Ishikawa (cell line): ENCODE results near the gene G6PC2.

Experiments
- CEBPB ChIP-seq: IDR thresholded peaks from 2 replicates; pipeline ENCODE4 v1.6.1; 2012
- CREB1 ChIP-seq: IDR thresholded peaks from 2 replicates; pipeline ENCODE4 v1.6.1; 2012; ENCODE audit warnings: low read depth
- EGR1 ChIP-seq: IDR thresholded peaks from 2 replicates; pipeline ENCODE4 v1.6.1; 2012
- EP300 ChIP-seq: IDR thresholded peaks from 2 replicates; pipeline ENCODE4 v1.6.1; 2012; ENCODE audit warnings: borderline replicate concordance
- FOXM1 ChIP-seq: IDR thresholded peaks from 2 replicates; pipeline ENCODE4 v1.6.1; 2012; ENCODE audit warnings: low read depth, borderline replicate concordance
- MAX ChIP-seq: IDR thresholded peaks from 2 replicates; pipeline ENCODE4 v1.6.1; 2012
- NFIC ChIP-seq: IDR thresholded peaks from 2 replicates; pipeline ENCODE4 v1.6.1; 2012
- RAD21 ChIP-seq: IDR thresholded peaks from 2 replicates; pipeline ENCODE4 v1.6.1; 2012; ENCODE audit warnings: low read depth
- REST ChIP-seq: IDR thresholded peaks from 2 replicates; pipeline ENCODE4 v1.6.1; 2012; ENCODE audit warnings: low read depth, mild to moderate bottlenecking
- TAF1 ChIP-seq: IDR thresholded peaks from 2 replicates; pipeline ENCODE4 v1.6.1; 2012; ENCODE audit warnings: low read depth, mild to moderate bottlenecking
- TCF12 ChIP-seq: IDR thresholded peaks from 2 replicates; pipeline ENCODE4 v1.6.1; 2012; ENCODE audit warnings: low read depth
- TEAD4 ChIP-seq: IDR thresholded peaks from 2 replicates; pipeline ENCODE4 v1.6.1; 2012
- USF1 ChIP-seq: IDR thresholded peaks from 2 replicates; pipeline ENCODE4 v1.6.1; 2012
- YY1 ChIP-seq: IDR thresholded peaks from 2 replicates; pipeline ENCODE4 v1.6.1; 2012; ENCODE audit warnings: low read depth
- ZBTB7A ChIP-seq: IDR thresholded peaks from 2 replicates; pipeline ENCODE4 v1.6.1; 2012; ENCODE audit warnings: low read depth

Gene G6PC2

GRCh38 chr2:168913495-168913894 is 12.4 kb downstream of the G6PC2 start:
- TF ChIP-seq NFIC = no peak
- TF ChIP-seq RAD21 = no peak
- TF ChIP-seq TCF12 = no peak

GRCh38 chr2:168915441-168916330 is 14.6 kb downstream of the G6PC2 start:
- no peak for TF ChIP-seq NFIC
- TF ChIP-seq TCF12 = no peak
- no peak for TF ChIP-seq FOXM1
- TF ChIP-seq MAX = no peak
- no peak for TF ChIP-seq ZBTB7A
- no peak for TF ChIP-seq REST
- TF ChIP-seq YY1 = no peak
- TF ChIP-seq EGR1 = no peak
- TF ChIP-seq CEBPB = no peak
- no peak for TF ChIP-seq TEAD4
- TF ChIP-seq TAF1 = no peak
- no peak for TF ChIP-seq EP300
- no peak for TF ChIP-seq RAD21
- no peak for TF ChIP-seq CREB1
- TF ChIP-seq USF1 = no peak

- TF ChIP-seq TCF12 (no peak), FOXM1 (no peak), YY1 (no peak), MAX (no peak), CEBPB (no peak), EGR1 (no peak), ZBTB7A (no peak), EP300 (no peak)
These were observed 15.2 kb downstream of the G6PC2 start for GRCh38 chr2:168916331-168916675.

GRCh38 chr2:168920504-168921157 is 19.5 kb downstream of the G6PC2 start:
- TF ChIP-seq USF1 = no peak
- peak; percentile 76 for TF ChIP-seq RAD21

- TF ChIP-seq USF1 = no peak
These were observed 25.7 kb downstream of the G6PC2 start for GRCh38 chr2:168926621-168927386.

GRCh38 chr2:168928113-168928831 is 27.2 kb downstream of the G6PC2 start:
- TF ChIP-seq ZBTB7A (no peak), TEAD4 (no peak), EP300 (no peak), MAX (no peak), CREB1 (no peak), TAF1 (no peak), TCF12 (no peak), NFIC (no peak)
